Measurements from ENCODE around the gene EIF3C.
"Not testable (repeated sequence)": the region's sequence is repeated elsewhere in the genome, so short reads cannot be mapped to it uniquely, and the experiment has no call there.

GRCh38 chr16:28666264-28666663, 45.0 kb upstream of the EIF3C start:
- TF ChIP-seq CTCF (conservative IDR thresholded peaks at IDR 0.05); EZH2 (IDR thresholded peaks at IDR 0.05; ENCODE audit: low read depth): not testable (repeated sequence)

Measured in PC-9 (cell line).